Measurements from ENCODE around the gene XBP1.

XBP1 gene

GRCh38 chr22:28817919-28818859 is 17.8 kb upstream of the XBP1 start:
- Histone ChIP-seq H3K36me3 (ENCODE audit: low read length) (no peaks in the 10 kb centered on the region), H3K9me2 (replicated peaks; ENCODE audit: insufficient read depth, low read length) (no peaks in the 10 kb centered on the region), H3F3A (ENCODE audit: insufficient read depth) (no peaks in the 10 kb centered on the region), H3K9ac (ENCODE audit: low read length) (no peak overlapping the region), H3K27me3 (ENCODE audit: low read length) (no peaks in the 10 kb centered on the region), H4K20me1 (ENCODE audit: low read depth, low read length) (no peaks in the 10 kb centered on the region), H3K79me2 (ENCODE audit: insufficient read depth, low read length) (no peaks in the 10 kb centered on the region), H3K9me3 (ENCODE audit: insufficient read depth, low read length) (no peaks in the 10 kb centered on the region), H3K4me2 (ENCODE audit: low read depth, low read length, poor library complexity, severe bottlenecking) (no peak overlapping the region), H3K4me3 (ENCODE audit: insufficient read depth, low read length, poor library complexity, severe bottlenecking) (no peak overlapping the region), H3K27ac (ENCODE audit: low read depth, low read length) (no peak overlapping the region), H2AFZ (ENCODE audit: low read depth, low read length, severe bottlenecking) (no peak overlapping the region)
- TF ChIP-seq CTCF (IDR thresholded peaks at IDR 0.05; ENCODE audit: insufficient read depth, low read length, poor library complexity, severe bottlenecking), result no peak
- no peak for TF ChIP-seq EZH2phosphoT487 (conservative IDR thresholded peaks at IDR 0.05; ENCODE audit: low read length)

GRCh38 chr22:28817064-28817463 is 16.7 kb upstream of the XBP1 start:
- Histone ChIP-seq H3K9me2 (replicated peaks; ENCODE audit: insufficient read depth, low read length) (no peaks in the 10 kb centered on the region), H3K9me3 (ENCODE audit: insufficient read depth, low read length) (no peaks in the 10 kb centered on the region), H4K20me1 (ENCODE audit: low read depth, low read length) (no peaks in the 10 kb centered on the region), H3K27me3 (ENCODE audit: low read length) (no peaks in the 10 kb centered on the region), H3F3A (ENCODE audit: insufficient read depth) (no peaks in the 10 kb centered on the region), H3K79me2 (ENCODE audit: insufficient read depth, low read length) (no peaks in the 10 kb centered on the region), H3K36me3 (ENCODE audit: low read length) (no peaks in the 10 kb centered on the region), H3K9ac (ENCODE audit: low read length) (no peak overlapping the region), H3K27ac (ENCODE audit: low read depth, low read length) (no peak overlapping the region), H3K4me3 (ENCODE audit: insufficient read depth, low read length, poor library complexity, severe bottlenecking) (no peak overlapping the region), H3K4me2 (ENCODE audit: low read depth, low read length, poor library complexity, severe bottlenecking) (no peak overlapping the region), H2AFZ (ENCODE audit: low read depth, low read length, severe bottlenecking) (no peak overlapping the region)
- TF ChIP-seq EZH2phosphoT487 (conservative IDR thresholded peaks at IDR 0.05; ENCODE audit: low read length) (no peak), CTCF (IDR thresholded peaks at IDR 0.05; ENCODE audit: insufficient read depth, low read length, poor library complexity, severe bottlenecking) (no peak)

GRCh38 chr22:28815729-28816128 is 15.4 kb upstream of the XBP1 start:
- Histone ChIP-seq H3K4me3 (ENCODE audit: insufficient read depth, low read length, poor library complexity, severe bottlenecking) (no peak overlapping the region), H3K27me3 (ENCODE audit: low read length) (no peaks in the 10 kb centered on the region), H3K9me3 (ENCODE audit: insufficient read depth, low read length) (no peaks in the 10 kb centered on the region), H2AFZ (ENCODE audit: low read depth, low read length, severe bottlenecking) (no peak overlapping the region), H3K9ac (ENCODE audit: low read length) (no peak overlapping the region), H3K9me2 (replicated peaks; ENCODE audit: insufficient read depth, low read length) (no peaks in the 10 kb centered on the region), H3K79me2 (ENCODE audit: insufficient read depth, low read length) (no peaks in the 10 kb centered on the region), H3F3A (ENCODE audit: insufficient read depth) (no peaks in the 10 kb centered on the region), H4K20me1 (ENCODE audit: low read depth, low read length) (no peaks in the 10 kb centered on the region), H3K27ac (ENCODE audit: low read depth, low read length) (no peak overlapping the region), H3K4me2 (ENCODE audit: low read depth, low read length, poor library complexity, severe bottlenecking) (no peak overlapping the region), H3K36me3 (ENCODE audit: low read length) (no peaks in the 10 kb centered on the region)
- TF ChIP-seq EZH2phosphoT487 (conservative IDR thresholded peaks at IDR 0.05; ENCODE audit: low read length), result no peak
- no peak for TF ChIP-seq CTCF (IDR thresholded peaks at IDR 0.05; ENCODE audit: insufficient read depth, low read length, poor library complexity, severe bottlenecking)
